ENCODE measurements around the gene BMPR1A. TPM values are rescaled to one million over a fixed set of nuclear protein-coding genes. Genes with fewer than 3 reads are reported as not detected.
"Not testable (repeated sequence)": the region's sequence is repeated elsewhere in the genome, so short reads cannot be mapped to it uniquely, and the experiment has no call there.

BMPR1A gene
- total RNA-seq, 4 donors from 2014 or later, result 5.2 to 40.2 (median 26.0) TPM

- DNase-seq, result no peak
- Histone ChIP-seq H3K4me1 (peaks cover 0 to 19% (median 6%) of the 10 kb centered on the region in 3 donors), H3K27me3 (no peaks in the 10 kb centered on the region), H3K9me3 (no peaks in the 10 kb centered on the region), H3K27ac (no peak overlapping the region), H3K4me3 (no peak overlapping the region), H3K36me3 (no peaks in the 10 kb centered on the region)
- 70 to 71% methylated on average over 3 of the region's 3 CpGs for WGBS, 2 donors
- no peak for TF ChIP-seq POLR2A (IDR thresholded peaks at IDR 0.05)
- no peak for TF ChIP-seq CTCF (IDR thresholded peaks at IDR 0.05)
- intact Hi-C loops (cut with DNase I), result no loop called here
Measured at GRCh38 chr10:86862373-86862772, 106.0 kb downstream of the BMPR1A start.

GRCh38 chr10:86862786-86863483 is 106.5 kb downstream of the BMPR1A start:
- peaks cover 0 to 19% (median 6%) of the 10 kb centered on the region in 3 donors for H3K4me1 ChIP-seq

GRCh38 chr10:86863484-86863842 is 107.0 kb downstream of the BMPR1A start:
- no peak overlapping the region for H3K27ac ChIP-seq
- H3K27me3 ChIP-seq, result no peaks in the 10 kb centered on the region
- H3K36me3 ChIP-seq, result no peaks in the 10 kb centered on the region
- intact Hi-C loops (cut with DNase I), result no loop called here
- WGBS, 2 donors, result 80 to 89% methylated on average over 3 of the region's 3 CpGs
- no peaks in the 10 kb centered on the region for H3K9me3 ChIP-seq
- H3K4me1 ChIP-seq, result peaks cover 0 to 24% (median 6%) of the 10 kb centered on the region in 3 donors
- no peak for DNase-seq
- no peak overlapping the region for H3K4me3 ChIP-seq
- TF ChIP-seq POLR2A (IDR thresholded peaks at IDR 0.05), result no peak
- TF ChIP-seq CTCF (IDR thresholded peaks at IDR 0.05), result no peak

More at GRCh38 chr10:86862786-86863483, 106.5 kb downstream of the BMPR1A start:
- WGBS, 2 donors, result 71 to 74% methylated on average over 7 of the region's 7 CpGs
- no peak overlapping the region for H3K4me3 ChIP-seq
- no peak for DNase-seq
- intact Hi-C loops (cut with DNase I), result no loop called here
- H3K27me3 ChIP-seq, result no peaks in the 10 kb centered on the region
- no peaks in the 10 kb centered on the region for H3K9me3 ChIP-seq
- H3K36me3 ChIP-seq, result no peaks in the 10 kb centered on the region
- no peak overlapping the region for H3K27ac ChIP-seq
- no peak for TF ChIP-seq CTCF (IDR thresholded peaks at IDR 0.05)
- no peak for TF ChIP-seq POLR2A (IDR thresholded peaks at IDR 0.05)

- peak overlapping the region in 3 of 4 donors; percentile 24 to 73 (median 66) for H3K27ac ChIP-seq
- DNase-seq; H3K9me3 ChIP-seq; H3K36me3 ChIP-seq; H3K27me3 ChIP-seq; H3K4me3 ChIP-seq; intact Hi-C loops (cut with DNase I): not testable (repeated sequence)
- 74 to 83% methylated on average over 10 to 11 of the region's 11 CpGs for WGBS, 2 donors
- H3K4me1 ChIP-seq, result peaks cover 0 to 27% (median 6%) of the 10 kb centered on the region in 3 donors
Measured at GRCh38 chr10:86865011-86865811, 108.8 kb downstream of the BMPR1A start.

GRCh38 chr10:86867149-86867548 is 110.7 kb downstream of the BMPR1A start:
- 93% methylated on average over 5 of the region's 5 CpGs for WGBS, 2 donors
- H3K27me3 ChIP-seq, result no peaks in the 10 kb centered on the region
- intact Hi-C loops (cut with DNase I), result no loop called here
- H3K9me3 ChIP-seq, result no peaks in the 10 kb centered on the region
- peaks cover 0 to 27% (median 6%) of the 10 kb centered on the region in 3 donors for H3K4me1 ChIP-seq
- no peak overlapping the region for H3K4me3 ChIP-seq
- no peaks in the 10 kb centered on the region for H3K36me3 ChIP-seq
- H3K27ac ChIP-seq, result no peak overlapping the region
- DNase-seq, result no peak
- no peak for TF ChIP-seq POLR2A (IDR thresholded peaks at IDR 0.05)
- TF ChIP-seq CTCF (IDR thresholded peaks at IDR 0.05), result no peak

Data from esophagus squamous epithelium (tissue), 5 donors.